ENCODE measurements around the gene MPZL3.

The MPZL3 gene, protein sequence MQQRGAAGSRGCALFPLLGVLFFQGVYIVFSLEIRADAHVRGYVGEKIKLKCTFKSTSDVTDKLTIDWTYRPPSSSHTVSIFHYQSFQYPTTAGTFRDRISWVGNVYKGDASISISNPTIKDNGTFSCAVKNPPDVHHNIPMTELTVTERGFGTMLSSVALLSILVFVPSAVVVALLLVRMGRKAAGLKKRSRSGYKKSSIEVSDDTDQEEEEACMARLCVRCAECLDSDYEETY

DNA sequence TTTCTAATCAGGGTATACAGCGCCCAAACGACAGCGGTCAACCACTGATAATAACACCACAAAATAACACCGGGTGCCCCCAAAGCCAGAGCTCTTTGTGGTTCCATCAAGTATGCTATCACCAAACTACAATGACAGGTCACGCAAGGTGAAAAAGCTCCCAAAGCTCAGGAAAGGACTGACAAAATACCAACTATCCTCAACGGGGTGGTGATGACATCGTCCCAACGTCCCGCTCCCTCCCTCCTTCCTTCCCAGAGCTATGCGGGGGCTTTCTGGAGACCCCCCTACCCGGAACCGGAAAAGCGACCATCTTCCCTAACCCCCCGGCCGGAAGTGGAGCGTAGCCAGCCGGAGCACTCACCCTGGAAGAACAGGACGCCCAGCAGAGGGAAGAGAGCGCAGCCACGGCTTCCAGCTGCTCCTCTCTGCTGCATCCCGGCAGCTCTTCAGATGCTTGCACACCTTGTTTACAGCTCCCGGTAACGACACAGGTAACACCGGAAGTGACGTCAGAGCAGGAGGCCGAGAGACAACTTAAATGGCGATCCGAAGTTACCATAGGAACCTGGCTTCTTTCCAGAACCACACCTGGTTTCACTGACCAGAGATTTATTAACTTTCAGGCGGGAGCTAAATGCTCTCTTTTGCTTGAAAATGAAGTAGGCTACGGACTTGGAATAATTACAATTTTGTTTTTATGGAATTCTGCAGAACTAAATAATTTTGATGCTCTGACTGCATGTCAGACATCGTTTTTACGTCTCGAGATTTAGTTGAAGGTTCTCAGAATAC lies at the start of gene MPZL3:
Gene MPZL3, minus strand, starts transcription at position 508 of the 795 bp plus-strand sequence. Its CDS starts 71 bp downstream, at position 437.
- DNase-seq = peak; percentile 66 to 80

GRCh38 chr11:118301600-118302195 lies 49.5 kb upstream of the MPZL3 start:
- no peak for DNase-seq

DNA sequence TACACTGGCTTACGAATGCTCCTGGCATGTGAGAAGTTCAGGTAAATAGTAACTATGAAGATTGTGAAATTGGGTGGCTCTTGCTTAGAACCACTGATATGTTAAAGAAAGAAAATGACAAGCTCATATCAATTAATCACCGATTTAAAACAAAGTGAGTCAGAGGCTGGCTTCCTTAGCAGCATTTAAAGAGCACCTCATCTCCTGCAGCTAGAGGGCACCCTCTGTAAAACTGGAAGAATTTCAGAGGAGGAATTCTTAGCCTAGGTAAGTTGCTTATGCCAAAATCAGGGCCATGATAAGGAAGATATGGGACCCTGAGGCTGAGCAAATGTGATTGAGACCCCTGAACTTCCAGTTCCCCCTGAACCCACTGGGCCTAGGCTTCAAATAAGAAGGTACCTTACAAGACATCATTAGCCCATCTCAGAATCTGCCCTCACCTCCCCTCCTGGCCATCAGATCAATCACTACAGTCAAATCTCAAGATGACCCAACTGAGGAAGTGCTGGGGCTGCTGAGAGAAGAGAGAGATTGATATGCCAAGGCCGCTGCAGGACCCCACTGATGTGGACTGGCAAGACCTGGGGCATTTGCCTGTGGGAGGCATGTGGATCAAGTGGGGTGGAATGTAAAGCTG lies 43.8 kb upstream of the MPZL3 start:
- DNase-seq = peak in 1 of 2 experiments; percentile 68

DNA sequence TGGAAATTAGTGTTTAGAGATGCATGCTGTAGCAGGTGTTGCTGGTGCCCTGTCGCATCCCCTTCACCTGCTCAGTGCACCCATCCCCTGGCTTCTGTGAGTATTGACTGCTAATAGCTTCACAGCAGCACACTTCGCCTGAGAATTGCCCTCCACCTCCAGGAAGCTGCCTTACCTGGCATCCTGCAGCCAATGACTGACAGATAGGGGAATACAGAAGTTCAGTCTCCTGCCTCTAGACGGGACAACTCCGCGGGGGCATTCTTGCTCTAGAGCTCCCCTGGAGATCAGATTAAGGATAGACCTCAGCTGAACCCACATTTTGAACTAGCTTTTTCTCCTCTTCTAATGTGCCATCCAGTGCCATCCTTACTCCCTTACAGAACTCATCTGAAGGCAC lies 43.0 kb upstream of the MPZL3 start:
- DNase-seq = no peak

DNA sequence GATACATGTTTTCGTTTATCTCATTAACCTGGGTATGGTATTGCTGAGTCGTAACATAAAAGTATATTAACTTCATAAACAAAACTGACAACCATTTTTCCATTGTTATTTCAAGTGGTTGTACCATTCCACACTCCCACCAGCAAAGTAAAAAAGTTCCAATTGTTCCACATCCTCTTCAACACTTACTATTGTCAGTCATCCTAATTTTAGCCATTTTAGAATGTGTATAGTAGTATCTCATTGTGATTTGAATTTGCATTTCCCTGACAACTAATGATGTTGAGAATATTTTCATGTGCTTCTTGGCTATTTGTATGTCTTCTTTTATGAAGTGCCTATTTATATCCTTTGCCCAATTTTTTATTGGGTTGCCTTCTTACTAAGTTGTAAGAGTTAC lies 41.9 kb upstream of the MPZL3 start:
- no peak for DNase-seq

DNA sequence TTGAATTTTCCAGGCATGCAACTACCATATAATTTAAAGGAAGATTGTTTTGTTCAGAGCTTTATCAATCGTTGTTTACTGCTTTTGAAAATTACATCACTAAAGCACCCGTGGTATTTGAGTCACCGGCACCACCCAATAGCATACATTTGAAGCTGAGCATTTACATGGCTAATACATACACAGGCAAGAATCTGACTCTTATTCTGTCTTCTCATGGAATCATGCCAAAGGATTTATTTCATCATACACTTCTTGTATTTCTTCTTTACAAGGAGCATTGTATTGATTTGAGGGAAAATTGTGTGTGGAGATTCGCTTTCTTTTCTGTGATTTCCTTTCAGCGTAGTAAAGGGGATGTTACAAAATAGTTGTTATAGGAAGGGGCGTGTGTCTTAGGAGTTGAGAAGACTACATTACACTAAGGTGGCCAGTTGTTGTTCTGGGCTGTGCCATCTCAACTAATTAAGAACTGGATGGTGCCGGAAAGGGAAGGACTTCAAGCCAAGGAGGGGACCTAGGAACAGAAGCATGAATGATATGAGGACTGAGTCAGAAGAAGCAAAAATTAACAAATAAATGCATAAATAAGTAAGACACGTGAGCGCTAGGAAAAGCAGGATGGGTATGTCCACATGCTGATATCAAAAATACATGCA lies 39.4 kb upstream of the MPZL3 start:
- no peak for DNase-seq

DNA sequence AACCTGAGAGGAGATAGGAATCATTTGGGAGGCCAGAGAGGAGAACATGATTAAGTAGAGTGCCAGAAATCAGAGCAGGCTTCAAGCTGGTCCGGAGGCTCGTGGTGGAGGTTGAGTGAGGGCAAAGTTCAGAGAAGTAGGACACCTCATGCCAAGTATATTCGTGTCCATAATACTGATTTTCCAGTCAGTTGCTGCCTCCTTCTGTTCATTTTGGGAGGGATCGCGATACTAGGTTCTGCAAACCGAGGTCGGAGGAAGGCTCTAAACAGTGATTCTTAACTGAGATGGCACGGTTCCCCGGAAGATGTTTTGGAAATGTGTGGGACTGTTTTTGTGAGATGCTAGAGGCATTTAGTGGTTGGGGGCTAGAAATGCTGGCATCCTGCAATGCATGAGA lies 38.8 kb upstream of the MPZL3 start:
- peak in 1 of 2 experiments; percentile 40 for DNase-seq

DNA sequence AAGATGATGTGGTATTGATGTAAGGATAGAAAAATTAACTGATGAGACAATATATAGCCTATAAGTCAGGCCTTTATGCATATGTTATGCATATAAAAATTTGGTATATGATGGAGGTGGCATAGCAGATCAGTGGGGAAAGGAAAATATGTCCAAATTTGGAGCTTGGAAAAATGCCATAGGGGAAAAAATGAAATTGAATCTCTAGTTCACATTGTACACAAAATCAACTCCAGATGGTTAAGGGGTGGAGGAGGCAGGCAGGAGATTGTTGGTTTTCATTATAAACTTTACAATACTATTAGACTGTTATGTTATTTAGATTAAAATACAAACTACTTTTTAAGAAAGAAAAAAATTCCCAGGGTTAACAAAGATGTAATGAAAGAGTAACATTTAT lies 37.2 kb upstream of the MPZL3 start:
- DNase-seq = no peak

GRCh38 chr11:118287006-118287405 lies 34.8 kb upstream of the MPZL3 start:
- DNase-seq = no peak

- no peak for DNase-seq
Measured at GRCh38 chr11:118286545-118286944, 34.4 kb upstream of the MPZL3 start.

- DNase-seq = no peak
Measured at GRCh38 chr11:118283756-118284350, 31.7 kb upstream of the MPZL3 start.

DNA sequence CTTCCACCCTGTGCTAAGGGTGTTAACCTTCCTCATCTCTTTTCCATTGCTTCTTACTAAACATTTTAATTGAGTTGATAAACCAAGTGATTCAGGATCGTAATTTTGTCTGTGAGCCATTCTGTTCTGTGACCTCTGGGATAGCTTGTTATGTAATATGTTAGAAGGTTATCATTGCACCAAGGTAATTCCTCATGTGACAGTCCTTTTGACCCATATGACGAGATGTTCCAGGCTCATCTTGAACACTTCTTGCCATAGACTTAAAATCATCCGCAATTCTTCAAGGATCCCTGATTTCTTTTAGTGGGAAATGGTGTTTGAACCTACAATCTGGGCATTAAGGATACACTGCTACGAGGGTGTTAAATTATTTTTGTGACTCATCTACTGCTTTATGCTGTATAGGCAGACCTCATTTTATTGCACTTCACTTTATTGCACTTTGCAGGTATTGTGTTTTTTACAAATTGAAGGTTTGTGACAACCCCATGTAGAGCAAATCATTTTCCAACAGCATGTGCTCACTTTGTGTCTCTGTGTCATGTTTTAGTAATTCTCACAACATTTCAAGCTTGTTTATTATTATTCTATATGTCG lies 31.0 kb upstream of the MPZL3 start:
- DNase-seq = no peak

DNA sequence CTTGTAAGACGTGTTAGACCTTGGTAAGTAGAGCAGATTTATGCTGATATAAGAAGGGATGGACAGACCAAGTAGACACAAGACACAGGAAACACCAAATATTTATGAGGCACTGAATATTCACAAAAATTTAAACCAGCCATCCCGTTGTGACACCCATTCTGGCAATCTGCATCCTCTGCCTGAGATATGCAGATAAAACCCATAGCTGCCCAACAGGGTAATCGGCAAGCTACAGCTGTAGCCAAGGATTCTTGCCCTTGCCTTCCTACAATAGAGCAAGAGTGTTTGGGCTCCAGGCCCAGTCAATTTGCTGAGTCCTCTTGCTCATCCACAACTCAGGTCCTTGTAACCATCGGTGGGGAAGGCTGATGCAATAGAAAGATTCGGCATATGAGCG lies 30.4 kb upstream of the MPZL3 start:
- no peak for DNase-seq

DNA sequence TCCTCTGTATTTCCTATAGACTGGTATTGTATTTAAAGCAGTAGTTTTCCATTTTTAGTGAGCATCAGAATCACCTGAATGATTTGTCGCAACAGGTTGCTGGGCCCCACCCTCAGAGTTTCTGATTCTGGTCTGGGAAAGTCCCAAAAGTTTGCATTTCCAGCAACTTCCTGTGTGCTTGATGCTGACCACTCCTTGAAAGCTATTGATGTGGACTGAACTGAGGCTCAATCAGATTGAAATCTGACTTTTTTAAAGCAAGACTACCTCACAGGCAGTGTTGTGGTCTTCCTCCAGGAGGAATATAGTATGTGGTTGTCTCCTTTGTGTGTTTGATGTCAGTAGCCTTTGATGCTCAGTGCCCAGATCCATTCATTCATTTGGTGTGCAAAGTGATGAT lies 29.1 kb upstream of the MPZL3 start:
- DNase-seq = no peak

- DNase-seq = no peak
Measured at GRCh38 chr11:118277312-118277711, 25.1 kb upstream of the MPZL3 start.

DNA sequence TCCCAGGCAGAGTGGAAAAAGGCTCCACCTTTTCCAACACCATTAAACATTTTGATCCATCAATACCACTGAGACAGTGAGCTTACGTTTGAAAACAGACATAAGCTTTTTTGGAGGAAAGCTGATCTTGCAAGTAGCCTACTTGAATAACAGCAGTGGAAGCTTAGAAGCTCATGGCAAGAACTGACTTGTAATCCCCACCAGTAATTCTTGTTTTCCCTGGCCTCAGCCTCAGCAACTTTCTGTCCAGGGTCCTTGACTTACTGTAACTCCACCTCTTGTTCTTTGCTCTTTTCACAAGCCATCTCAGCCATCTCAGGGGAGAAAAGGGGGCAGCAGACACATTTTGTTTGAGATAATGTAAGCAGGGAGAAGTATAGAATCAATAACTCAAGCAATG lies 24.3 kb upstream of the MPZL3 start:
- DNase-seq = no peak

GRCh38 chr11:118275176-118275575 lies 23.0 kb upstream of the MPZL3 start:
- no peak for DNase-seq

- no peak for DNase-seq
Measured at GRCh38 chr11:118274186-118274585, 22.0 kb upstream of the MPZL3 start.

DNA sequence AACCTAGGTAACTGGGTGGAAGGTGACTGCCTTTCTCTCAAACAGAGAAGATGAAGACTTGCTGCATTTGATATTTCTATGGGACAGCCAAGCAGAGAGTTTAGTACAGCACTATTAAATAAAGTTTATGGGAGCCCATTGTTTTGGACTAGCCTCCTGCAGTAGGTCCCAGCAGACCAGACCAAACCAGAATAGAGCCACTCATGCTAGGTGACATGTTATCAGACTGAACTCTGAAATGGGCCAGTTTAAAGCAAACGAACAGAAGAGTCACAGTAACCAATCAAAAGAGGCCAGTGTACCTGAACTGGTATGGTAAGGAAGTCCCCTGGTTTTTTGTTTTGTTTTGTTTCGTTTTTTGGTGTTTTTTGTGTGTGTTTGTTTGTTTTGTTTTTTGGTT lies 19.8 kb upstream of the MPZL3 start:
- DNase-seq = no peak

- no peak for DNase-seq
Measured at GRCh38 chr11:118267486-118267885, 15.3 kb upstream of the MPZL3 start.

DNA sequence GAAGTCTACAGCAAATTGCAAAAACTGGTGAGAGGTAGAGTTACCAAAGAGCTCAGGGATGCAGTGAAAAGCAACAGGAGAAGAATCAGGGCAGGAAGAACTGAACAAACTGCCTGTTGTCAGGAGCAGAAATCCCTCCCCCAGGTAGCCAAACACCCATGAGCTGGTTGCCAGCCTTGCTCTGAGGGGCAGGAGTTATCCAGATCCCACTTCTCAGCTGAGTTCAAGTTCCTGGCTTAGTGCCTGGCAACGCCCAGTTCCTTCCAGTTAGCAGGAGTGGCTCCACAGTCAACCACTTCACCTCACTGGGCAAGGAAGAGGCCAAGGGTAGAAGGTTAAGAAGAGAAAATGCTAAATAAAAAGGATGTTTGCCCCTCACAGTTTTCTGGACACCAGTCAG lies 13.8 kb upstream of the MPZL3 start:
- DNase-seq = no peak

Data from stimulated activated CD4-positive, alpha-beta T cell treated with anti-CD3 and anti-CD28 coated beads, Interleukin-4, amount 100 ng/mL, for 4 hours (primary cell).